Measurements from ENCODE around the gene LILRB2.

The LILRB2 gene

GRCh38 chr19:54319892-54320670, 39.2 kb upstream of the LILRB2 start:
- H3K4me3 ChIP-seq (ENCODE audit: low read depth, low read length): no peak overlapping the region
- TF ChIP-seq CTCF (IDR thresholded peaks at IDR 0.05; ENCODE audit: low read depth, low read length, missing control alignments): no peak
- no peak for DNase-seq (ENCODE audit: low read depth)
- in situ Hi-C loops (cut with HindIII; ENCODE audit: low sequenced_read_pairs): no loop called here

GRCh38 chr19:54319049-54319448, 38.1 kb upstream of the LILRB2 start:
- in situ Hi-C loops (cut with HindIII; ENCODE audit: low sequenced_read_pairs): no loop called here
- DNase-seq (ENCODE audit: low read depth): no peak
- no peak overlapping the region for H3K4me3 ChIP-seq (ENCODE audit: low read depth, low read length)
- TF ChIP-seq CTCF (IDR thresholded peaks at IDR 0.05; ENCODE audit: low read depth, low read length, missing control alignments): no peak

- in situ Hi-C loops (cut with HindIII; ENCODE audit: low sequenced_read_pairs): no loop called here
- H3K4me3 ChIP-seq (ENCODE audit: low read depth, low read length): no peak overlapping the region
- DNase-seq (ENCODE audit: low read depth): no peak
- no peak for TF ChIP-seq CTCF (IDR thresholded peaks at IDR 0.05; ENCODE audit: low read depth, low read length, missing control alignments)
Observed at GRCh38 chr19:54317965-54318240, 37.0 kb upstream of the LILRB2 start.

- in situ Hi-C loops (cut with HindIII; ENCODE audit: low sequenced_read_pairs): no loop called here
- no peak for TF ChIP-seq CTCF (IDR thresholded peaks at IDR 0.05; ENCODE audit: low read depth, low read length, missing control alignments)
- DNase-seq (ENCODE audit: low read depth): no peak
- no peak overlapping the region for H3K4me3 ChIP-seq (ENCODE audit: low read depth, low read length)
Observed at GRCh38 chr19:54317108-54317964, 36.4 kb upstream of the LILRB2 start.

GRCh38 chr19:54316746-54317107, 35.8 kb upstream of the LILRB2 start:
- no peak for DNase-seq (ENCODE audit: low read depth)
- in situ Hi-C loops (cut with HindIII; ENCODE audit: low sequenced_read_pairs): no loop called here
- no peak for TF ChIP-seq CTCF (IDR thresholded peaks at IDR 0.05; ENCODE audit: low read depth, low read length, missing control alignments)
- no peak overlapping the region for H3K4me3 ChIP-seq (ENCODE audit: low read depth, low read length)

- no peak for DNase-seq (ENCODE audit: low read depth)
- H3K4me3 ChIP-seq (ENCODE audit: low read depth, low read length): no peak overlapping the region
- in situ Hi-C loops (cut with HindIII; ENCODE audit: low sequenced_read_pairs): no loop called here
- no peak for TF ChIP-seq CTCF (IDR thresholded peaks at IDR 0.05; ENCODE audit: low read depth, low read length, missing control alignments)
Observed at GRCh38 chr19:54315956-54316355, 35.0 kb upstream of the LILRB2 start.

Data from astrocyte of the cerebellum (primary cell).